SK-N-MC (cell line): ENCODE results near the gene AHRR.

Source experiments
- DNase-seq: peaks from one replicate; pipeline ENCODE4 v3.0.0-alpha.2; 2011; ENCODE audit warnings: low read depth, low spot score
- H3K27ac ChIP-seq: fragments of 200-600 bp; sonication (generic); 2 replicates; pipeline ENCODE4 v1.5.1; 2016; ENCODE audit warnings: mixed run types
- H3K36me3 ChIP-seq: fragments of 200-600 bp; sonication (generic); 2 replicates; pipeline ENCODE4 v1.6.1; 2017; ENCODE audit warnings: antibody characterized with exemption, low read length, mixed read lengths; ENCODE audit not compliant: insufficient read depth
- H3K4me3 ChIP-seq: fragments of 200-600 bp; sonication (generic); 2 replicates; pipeline ENCODE4 v1.5.1; 2016
- H3K9ac ChIP-seq: fragments of 200-600 bp; sonication (generic); 2 replicates; pipeline ENCODE4 v1.8.0; 2017; ENCODE audit warnings: mixed run types, mixed read lengths; ENCODE audit not compliant: insufficient read length
- H3K9me3 ChIP-seq: fragments of 200-600 bp; sonication (generic); 2 replicates; pipeline ENCODE4 v1.6.1; 2017; ENCODE audit warnings: low read depth, mild to moderate bottlenecking, antibody characterized with exemption, low read length, moderate library complexity, mixed read lengths
- EZH2 ChIP-seq: fragments of 200-600 bp; sonication (generic); IDR thresholded peaks from one replicate; pipeline ENCODE4 v1.6.1; 2017; ENCODE audit warnings: antibody characterized with exemption
- FOXP2 ChIP-seq: optimal IDR thresholded peaks from 2 replicates; pipeline ENCODE3; 2011; ENCODE audit warnings: mild to moderate bottlenecking, moderate library complexity; ENCODE audit not compliant: insufficient read depth; ENCODE audit errors: extremely low read length, control extremely low read depth
- POLR2AphosphoS5 ChIP-seq: IDR thresholded peaks from 2 replicates; pipeline ENCODE4 v1.6.1; 2012; ENCODE audit warnings: mild to moderate bottlenecking, low read depth, low read length, borderline replicate concordance

The AHRR gene

GRCh38 chr5:429453-430188, 108.1 kb downstream of the AHRR start:
- no peak overlapping the region for H3K4me3 ChIP-seq
- H3K9me3 ChIP-seq, result no peaks in the 10 kb centered on the region
- peaks cover 34% of the 10 kb centered on the region; the same call in 1 of the 2 replicates for H3K36me3 ChIP-seq
- H3K27ac ChIP-seq, result peak overlapping the region; percentile 70; the same call in 1 of the 2 replicates
- H3K9ac ChIP-seq, result no peak overlapping the region
- no peak for DNase-seq
- TF ChIP-seq EZH2, result no peak
- TF ChIP-seq POLR2AphosphoS5, result no peak
- TF ChIP-seq FOXP2, result no peak

- TF ChIP-seq FOXP2 (no peak), EZH2 (no peak), POLR2AphosphoS5 (no peak)
- Histone ChIP-seq H3K27ac (no peak overlapping the region), H3K4me3 (no peak overlapping the region), H3K9me3 (no peaks in the 10 kb centered on the region), H3K9ac (no peak overlapping the region), H3K36me3 (peaks cover 34% of the 10 kb centered on the region; the same call in 1 of the 2 replicates)
- DNase-seq, result no peak
Observed at GRCh38 chr5:430214-430925, 108.9 kb downstream of the AHRR start.

- no peak for DNase-seq
- Histone ChIP-seq H3K9me3 (no peaks in the 10 kb centered on the region), H3K27ac (no peak overlapping the region), H3K9ac (no peak overlapping the region), H3K4me3 (no peak overlapping the region), H3K36me3 (peaks cover 34% of the 10 kb centered on the region; the same call in 1 of the 2 replicates)
- TF ChIP-seq FOXP2 (no peak), POLR2AphosphoS5 (no peak), EZH2 (no peak)
Observed at GRCh38 chr5:431001-431710, 109.6 kb downstream of the AHRR start.

GRCh38 chr5:431711-432050, 110.2 kb downstream of the AHRR start:
- H3K9ac ChIP-seq, result no peak overlapping the region
- H3K9me3 ChIP-seq, result no peaks in the 10 kb centered on the region
- peaks cover 34% of the 10 kb centered on the region; the same call in 1 of the 2 replicates for H3K36me3 ChIP-seq
- no peak overlapping the region for H3K27ac ChIP-seq
- H3K4me3 ChIP-seq, result no peak overlapping the region
- no peak for TF ChIP-seq EZH2
- TF ChIP-seq FOXP2, result no peak
- no peak for TF ChIP-seq POLR2AphosphoS5
- DNase-seq, result no peak

GRCh38 chr5:432201-432927, 110.8 kb downstream of the AHRR start:
- H3K36me3 ChIP-seq, result peaks cover 27% of the 10 kb centered on the region; the same call in 1 of the 2 replicates
- H3K9me3 ChIP-seq, result no peaks in the 10 kb centered on the region
- no peak overlapping the region for H3K4me3 ChIP-seq
- no peak for DNase-seq
- TF ChIP-seq FOXP2 (no peak), EZH2 (no peak), POLR2AphosphoS5 (no peak)
- no peak overlapping the region for H3K27ac ChIP-seq
- no peak overlapping the region for H3K9ac ChIP-seq

GRCh38 chr5:432928-433791, 111.6 kb downstream of the AHRR start:
- Histone ChIP-seq H3K4me3 (no peak overlapping the region), H3K36me3 (peaks cover 19% of the 10 kb centered on the region; the same call in 1 of the 2 replicates), H3K9ac (no peak overlapping the region), H3K27ac (no peak overlapping the region), H3K9me3 (no peaks in the 10 kb centered on the region)
- no peak for TF ChIP-seq EZH2
- TF ChIP-seq FOXP2, result no peak
- no peak for TF ChIP-seq POLR2AphosphoS5
- no peak for DNase-seq

GRCh38 chr5:433836-434235, 112.3 kb downstream of the AHRR start:
- peaks cover 13% of the 10 kb centered on the region; the same call in 1 of the 2 replicates for H3K36me3 ChIP-seq
- H3K9ac ChIP-seq, result no peak overlapping the region
- no peak overlapping the region for H3K27ac ChIP-seq
- DNase-seq, result no peak
- H3K9me3 ChIP-seq, result no peaks in the 10 kb centered on the region
- no peak overlapping the region for H3K4me3 ChIP-seq
- TF ChIP-seq EZH2 (no peak), POLR2AphosphoS5 (no peak)
